Heart right ventricle (tissue), 16 donors: ENCODE data around the gene MPRIP. TPM values are rescaled to one million over a fixed set of nuclear protein-coding genes. Genes with fewer than 3 reads are reported as not detected.

Experiments
- ATAC-seq, 8 donors: fragments of 200-7000 bp; cut with Tn5 transposase; one replicate each; pipeline ENCODE4 v1.9.1; 2020; ENCODE audit warnings: mild to moderate bottlenecking in 8 of 8, moderate library complexity in 8 of 8, moderate number of reproducible peaks in 1 of 8
- DNase-seq, 2 donors: peaks; one replicate each; pipeline ENCODE4 v3.0.0-alpha.2; 2020
- H3K27ac ChIP-seq, 10 donors: fragments of 200-600 bp; sonication (generic) in 2 of 10; one replicate each; pipeline versions ENCODE4 v1.5.0 to v1.8.0; 2020 to 2022; ENCODE audit warnings: mild to moderate bottlenecking in 3 of 10
- H3K27me3 ChIP-seq, 7 donors: fragments of 200-600 bp; one replicate each; pipeline ENCODE4 v1.8.0; 2021 to 2022; ENCODE audit warnings: mild to moderate bottlenecking in 2 of 7
- H3K36me3 ChIP-seq, 9 donors: fragments of 200-600 bp; sonication (generic) in 1 of 9; one replicate each; pipeline versions ENCODE4 v1.5.0 to v1.8.0; 2020 to 2022; ENCODE audit warnings: mild to moderate bottlenecking in 2 of 9
- H3K4me1 ChIP-seq, 9 donors: fragments of 200-600 bp; sonication (generic) in 1 of 9; one replicate each; pipeline versions ENCODE4 v1.5.0 to v1.8.0; 2020 to 2022; ENCODE audit warnings: mild to moderate bottlenecking in 4 of 9
- H3K4me3 ChIP-seq, 10 donors: fragments of 200-600 bp; sonication (generic) in 2 of 10; one replicate each; pipeline versions ENCODE4 v1.5.0 to v1.8.0; 2020 to 2022; ENCODE audit warnings: mild to moderate bottlenecking in 7 of 10, moderate library complexity in 2 of 10
- H3K9me3 ChIP-seq, 11 donors: fragments of 200-600 bp in 10 of 11; sonication (generic) in 2 of 11; one replicate each; pipeline versions ENCODE4 v1.5.0 to v1.8.0; 2013 to 2022; ENCODE audit warnings: mild to moderate bottlenecking in 2 of 11, control low read depth in 1 of 11, moderate library complexity in 1 of 11
- CTCF ChIP-seq, 9 donors: fragments of 200-600 bp; sonication (generic) in 2 of 9; IDR thresholded peaks; one replicate each; pipeline versions ENCODE4 v1.5.0 to v1.8.0; 2021 to 2022; ENCODE audit warnings: antibody characterized with exemption in 9 of 9, mild to moderate bottlenecking in 5 of 9, moderate library complexity in 1 of 9
- WGBS, 2 donors: extraction: QIAGEN DNeasy Blood & Tissue Kit; methylation state at CpG; one replicate each; pipeline ENCODE4 v1.1.7; 2013; ENCODE audit warnings: inconsistent platforms in 1 of 2; 5-methylcytosine and 5-hydroxymethylcytosine counted together
- intact Hi-C, 10 donors: fragments of 100-400 bp; cut with DNase I; formaldehyde crosslinking; loops; one replicate each; pipeline versions ENCODE4 v1.11.1 to v1.14.2; 2022
- polyA plus RNA-seq, 2 donors: library from polyadenylated mRNA; stranded (reverse); fragments of 200-250 nt; gene quantifications; one replicate each; pipeline ENCODE4 v1.2.3, GENCODE V29; 2013
- total RNA-seq, 10 donors: library from RNA; stranded (reverse); fragmentation: NEBNext Ultra II Directional in 3 of 10; extraction: Animal tissue kit (Norgen Biotek cat#: 25700) in 3 of 10; gene quantifications; one replicate each; pipeline versions ENCODE4 v1.2.1 to v1.2.4, GENCODE V29; 2021 to 2023
- donor health status: Arrhythmogenic right ventricular cardiomyopathy.
- donor health status: ischemic (EF 13 %, LVEDD 7.1; RV severe dilation, severe dysfunction).
- donor health status: healthy with polysubstance abuse.
- donor health status: DM: no; HTN: yes; CAD: no.
- donor health status: DM: no; HTN: no; CAD: no.
- donor health status: ischemic (EF 25% LVEDD 6.9; RV normal size, moderate dysfunction).
- donor health status: ischemic (EF 25% LVEDD 5.7; RV mildly dilated, moderate dysfunction).
- donor health status: healthy.
- donor health status: DM: yes; HTN: yes; CAD: no.
- donor health status: Ischemic cardiomyopathy.
- donor health status: ischemic (EF 35%, LVEDD 5.7; RV mildly dilated, moderate dysfunction).
- donor health status: nonischemic (EF 11% LVEDD 7.7; RV severe dilation, severe dysfunction).
- donor health status: DM: yes; HTN: yes; CAD: no.
- donor health status: PGD.
- donor health status: ischemic (EF 29% LVEDD 5.4; RV normal size, mild dysfunction).
- donor health status: nonischemic (EF 23%, LVEDD 6.1; RV moderate dilation, normal function).

The MPRIP gene
- total and polyA plus RNA-seq, 12 donors, result 225 to 409 (median 321) TPM

GRCh38 chr17:17139972-17140589, 97.8 kb downstream of the MPRIP start:
- 80 to 86% methylated on average over 7 of the region's 7 CpGs for WGBS, 2 donors

GRCh38 chr17:17140590-17140980, 98.3 kb downstream of the MPRIP start:
- WGBS, 2 donors, result 66 to 73% methylated on average over 5 of the region's 5 CpGs
- ATAC-seq (no peak), DNase-seq (no peak)
- Histone ChIP-seq H3K27ac (peak overlapping the region in 5 of 10 donors; percentile 1 to 60 (median 40)), H3K27me3 (no peaks in the 10 kb centered on the region), H3K36me3 (peaks cover 0 to 100% (median 64%) of the 10 kb centered on the region in 9 donors), H3K9me3 (no peaks in the 10 kb centered on the region), H3K4me3 (no peak overlapping the region), H3K4me1 (peaks cover 5 to 48% (median 25%) of the 10 kb centered on the region in 9 donors)
- TF ChIP-seq CTCF (IDR thresholded peaks at IDR 0.05), result no peak
- intact Hi-C loops, result loop anchor here in 7 of 10 donors (5.0 to 10.0 kb wide), 6 partner anchors 52 to 164 kb away; partner anchors contain the start of genes FLCN (in 3 of the 7) and NT5M (in 1 of the 7)

More at GRCh38 chr17:17139972-17140589, 97.8 kb downstream of the MPRIP start:
- TF ChIP-seq CTCF (IDR thresholded peaks at IDR 0.05), result no peak
- ATAC-seq (no peak), DNase-seq (no peak)
- H3K4me1 ChIP-seq, result peaks cover 5 to 48% (median 26%) of the 10 kb centered on the region in 9 donors
- H3K36me3 ChIP-seq, result peaks cover 0 to 100% (median 63%) of the 10 kb centered on the region in 9 donors
- peak overlapping the region in 3 of 10 donors; percentile 6 to 60 (median 40) for H3K27ac ChIP-seq
- H3K27me3 ChIP-seq, result no peaks in the 10 kb centered on the region
- intact Hi-C loops, result loop anchor here in 7 of 10 donors (5.0 to 10.0 kb wide), 6 partner anchors 52 to 165 kb away; partner anchors contain the start of genes FLCN (in 3 of the 7) and NT5M (in 1 of the 7)
- no peaks in the 10 kb centered on the region for H3K9me3 ChIP-seq
- no peak overlapping the region for H3K4me3 ChIP-seq

GRCh38 chr17:17141279-17141678, 99.0 kb downstream of the MPRIP start:
- TF ChIP-seq CTCF (IDR thresholded peaks at IDR 0.05), result no peak
- WGBS, 2 donors, result 62 to 64% methylated on average over 12 of the region's 12 CpGs
- ATAC-seq (peak in 1 of 8 donors; percentile 14), DNase-seq (no peak)
- Histone ChIP-seq H3K4me1 (peaks cover 5 to 54% (median 23%) of the 10 kb centered on the region in 9 donors), H3K4me3 (no peak overlapping the region), H3K9me3 (no peaks in the 10 kb centered on the region), H3K27me3 (no peaks in the 10 kb centered on the region), H3K27ac (peak overlapping the region in 7 of 10 donors; percentile 0 to 60 (median 24)), H3K36me3 (peaks cover 0 to 100% (median 66%) of the 10 kb centered on the region in 9 donors)
- intact Hi-C loops, result loop anchor here in 7 of 10 donors (5.0 to 10.0 kb wide), 6 partner anchors 51 to 164 kb away; partner anchors contain the start of genes FLCN (in 3 of the 7) and NT5M (in 1 of the 7)

DNA sequence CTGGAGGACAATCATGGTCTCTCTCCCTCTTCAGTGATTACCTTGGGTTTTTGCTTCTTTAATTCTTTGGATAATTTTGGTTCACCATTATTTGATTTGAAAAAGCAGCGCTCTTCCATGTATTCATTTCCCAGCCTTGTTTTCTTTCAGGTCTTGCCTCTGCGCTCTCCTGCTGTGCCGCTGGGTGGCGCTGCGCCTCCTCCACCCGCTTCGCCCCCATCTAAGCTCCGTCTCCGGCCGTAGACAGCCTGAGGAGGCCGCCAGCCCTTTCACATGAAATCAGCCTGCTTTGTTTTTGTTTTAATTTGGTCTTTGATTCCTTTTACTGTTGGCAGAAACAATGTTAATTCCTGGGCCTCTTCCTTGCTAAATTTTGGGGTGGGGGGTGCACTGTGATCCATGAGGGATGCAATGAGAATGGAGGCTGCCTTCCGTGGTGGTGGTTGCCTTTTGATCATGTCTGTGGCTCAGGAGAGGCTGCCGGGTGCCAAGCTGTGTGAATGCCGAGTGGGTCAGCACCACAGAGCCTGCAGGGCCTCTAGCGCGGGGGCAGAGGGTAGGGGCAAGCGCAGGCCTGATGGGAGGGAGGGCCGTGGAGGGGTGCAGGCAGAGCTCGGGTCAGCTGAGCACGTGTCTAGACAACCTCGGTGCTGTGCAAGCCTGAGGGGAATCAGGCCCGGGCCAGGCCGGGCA, 99.7 kb downstream of the MPRIP start:
- 59 to 62% methylated on average over 23 of the region's 23 CpGs for WGBS, 2 donors
- DNase-seq, result no peak
- Histone ChIP-seq H3K36me3 (peaks cover 0 to 100% (median 71%) of the 10 kb centered on the region in 9 donors), H3K27ac (peak overlapping the region in 6 of 10 donors; percentile 0 to 60 (median 16)), H3K4me3 (no peak overlapping the region), H3K27me3 (no peaks in the 10 kb centered on the region), H3K4me1 (peaks cover 5 to 58% (median 23%) of the 10 kb centered on the region in 9 donors), H3K9me3 (no peaks in the 10 kb centered on the region)
- ATAC-seq, result peak in 5 of 8 donors; percentile 38 to 55 (median 49)
- TF ChIP-seq CTCF (IDR thresholded peaks at IDR 0.05), result peak; percentile 59 to 85 (median 81)
- intact Hi-C loops, result loop anchor here in 7 of 10 donors (5.0 to 10.0 kb wide), 6 partner anchors 50 to 163 kb away; partner anchors contain the start of genes FLCN (in 3 of the 7) and NT5M (in 1 of the 7)
